SK-N-SH (cell line): ENCODE data around the gene CDK10. TPM values are rescaled to one million over a fixed set of nuclear protein-coding genes. Genes with fewer than 3 reads are reported as not detected.
A peak's percentile ranks its signal among the peaks of the same experiment; 100 is the strongest.

Experiments
- CTCF ChIA-PET: fragments of 300-600, 350-600 bp; formaldehyde crosslinking; extraction: SDS; loops from one replicate; lab custom pipeline; 2021; lab: Yijun Ruan, JAX
- POLR2A ChIA-PET: fragments of 350-600 bp; sonication (Branson Sonifier 250); formaldehyde crosslinking; extraction: SDS; loops from one replicate; lab custom pipeline; 2020; ENCODE audit warnings: antibody characterized with exemption, inconsistent platforms; lab: Yijun Ruan, JAX
- DNase-seq: peaks from one replicate; pipeline ENCODE4 v3.0.0; 2012
- H2AFZ ChIP-seq: fragments of 200-600 bp; sonication (generic); 2 replicates; pipeline ENCODE4 v1.8.1; 2016; ENCODE audit warnings: antibody characterized with exemption, mild to moderate bottlenecking, low read depth
- H3F3A ChIP-seq: fragments of 200-600 bp; sonication (generic); replicated peaks from 2 replicates; pipeline ENCODE3; 2016; ENCODE audit warnings: antibody characterized with exemption, mild to moderate bottlenecking; ENCODE audit not compliant: insufficient read depth
- H3K27ac ChIP-seq, 2 experiments: fragments of 200-500 bp in 1 of 2; fragments of 200-600 bp in 1 of 2; sonication (Bioruptor generic) in 1 of 2; sonication (generic), shearing (Covaris generic) in 1 of 2; 2 replicates each; pipeline versions ENCODE4 v1.5.1 to v1.6.1; 2014 to 2016; ENCODE audit warnings: low read depth in 2 of 2, inconsistent platforms in 1 of 2, low read length in 1 of 2, mild to moderate bottlenecking in 1 of 2, mixed read lengths in 1 of 2
- H3K27me3 ChIP-seq: fragments of 200-600 bp; sonication (generic), shearing (Covaris generic); 2 replicates; pipeline ENCODE4 v1.6.1; 2016; ENCODE audit warnings: mixed run types; ENCODE audit not compliant: insufficient read depth
- H3K36me3 ChIP-seq, 2 experiments: fragments of 200-500 bp in 1 of 2; fragments of 200-600 bp in 1 of 2; sonication (Bioruptor generic) in 1 of 2; sonication (generic) in 1 of 2; replicated peaks in 1 of 2; 2 replicates each; pipeline versions ENCODE3 to v1.5.1; 2014 to 2016; ENCODE audit warnings: low read length in 1 of 2, mild to moderate bottlenecking in 1 of 2; ENCODE audit not compliant: insufficient read depth in 2 of 2, control insufficient read depth in 1 of 2
- H3K4me1 ChIP-seq, 2 experiments: fragments of 200-500 bp in 1 of 2; fragments of 200-600 bp in 1 of 2; sonication (Bioruptor generic) in 1 of 2; sonication (generic), shearing (Covaris generic) in 1 of 2; 2 replicates each; pipeline versions ENCODE4 v1.5.1 to v1.6.1; 2014 to 2016; ENCODE audit warnings: low read depth in 1 of 2, low read length in 1 of 2, mixed run types in 1 of 2; ENCODE audit not compliant: insufficient read depth in 2 of 2, control insufficient read depth in 1 of 2
- H3K4me2 ChIP-seq: fragments of 200-600 bp; sonication (generic), shearing (Covaris generic); 2 replicates; pipeline ENCODE4 v1.6.1; 2017; ENCODE audit warnings: mixed run types
- H3K4me3 ChIP-seq, 2 experiments: fragments of 200-500 bp in 1 of 2; fragments of 200-600 bp in 1 of 2; sonication (Bioruptor generic) in 1 of 2; sonication (generic), shearing (Covaris generic) in 1 of 2; 2 replicates each; pipeline versions ENCODE4 v1.5.1 to v1.8.1; 2014 to 2016; ENCODE audit warnings: low read depth in 2 of 2, inconsistent platforms in 1 of 2, low read length in 1 of 2, mild to moderate bottlenecking in 1 of 2, mixed read lengths in 1 of 2, moderate library complexity in 1 of 2
- H3K79me2 ChIP-seq: fragments of 200-600 bp; sonication (generic); 2 replicates; pipeline ENCODE4 v1.8.1; 2017; ENCODE audit warnings: mild to moderate bottlenecking; ENCODE audit not compliant: insufficient read depth
- H3K9ac ChIP-seq: fragments of 200-600 bp; sonication (generic); 2 replicates; pipeline ENCODE4 v1.6.1; 2017; ENCODE audit warnings: mixed run types
- H3K9me2 ChIP-seq: fragments of 200-600 bp; sonication (generic); 2 replicates; pipeline ENCODE4 v1.6.1; 2017; ENCODE audit warnings: mixed run types
- H3K9me3 ChIP-seq: fragments of 200-600 bp; sonication (generic); 2 replicates; pipeline ENCODE4 v1.6.1; 2017; ENCODE audit warnings: mixed run types, mild to moderate bottlenecking, moderate library complexity
- H4K20me1 ChIP-seq: fragments of 200-600 bp; sonication (generic); 2 replicates; pipeline ENCODE4 v1.6.1; 2017; ENCODE audit warnings: mild to moderate bottlenecking, mixed run types; ENCODE audit not compliant: insufficient read depth
- CHD2 ChIP-seq: fragments of 150-350 bp; IDR thresholded peaks from 2 replicates; pipeline ENCODE4 v1.6.1; 2018; ENCODE audit warnings: low read length; ENCODE audit not compliant: partially characterized antibody
- CTCF ChIP-seq: fragments of 200-600 bp; sonication (generic); IDR thresholded peaks from 2 replicates; pipeline ENCODE4 v1.6.1; 2017; ENCODE audit warnings: antibody characterized with exemption, mild to moderate bottlenecking, moderate library complexity
- ELF1 ChIP-seq: IDR thresholded peaks from 2 replicates; pipeline ENCODE4 v1.4.0; 2012
- EP300 ChIP-seq, 2 experiments: IDR thresholded peaks; 2 replicates each; pipeline versions ENCODE4 v1.4.0 to v1.6.1; 2012; ENCODE audit warnings: borderline replicate concordance in 1 of 2, low read depth in 1 of 2, low read length in 1 of 2
- GABPA ChIP-seq: IDR thresholded peaks from 2 replicates; pipeline ENCODE4 v1.4.0; 2012; ENCODE audit warnings: low read depth, mild to moderate bottlenecking
- POLR2AphosphoS5 ChIP-seq: IDR thresholded peaks from 2 replicates; pipeline ENCODE4 v1.6.1; 2012; ENCODE audit warnings: low read depth, low read length
- RAD21 ChIP-seq: IDR thresholded peaks from 2 replicates; pipeline ENCODE4 v1.6.1; 2012; ENCODE audit warnings: mild to moderate bottlenecking, low read length
- REST ChIP-seq: IDR thresholded peaks from 2 replicates; pipeline ENCODE4 v1.6.1; 2012; ENCODE audit warnings: mild to moderate bottlenecking, low read depth, low read length, moderate library complexity
- RXRA ChIP-seq: IDR thresholded peaks from 2 replicates; pipeline ENCODE4 v1.4.0; 2012; ENCODE audit warnings: low read depth, mild to moderate bottlenecking, borderline replicate concordance
- SIN3A ChIP-seq: IDR thresholded peaks from 2 replicates; pipeline ENCODE4 v1.6.1; 2012; ENCODE audit warnings: low read depth, mild to moderate bottlenecking, low read length, moderate library complexity, borderline replicate concordance
- SMC3 ChIP-seq: IDR thresholded peaks from 2 replicates; pipeline ENCODE4 v1.6.1; 2012; ENCODE audit warnings: low read depth, low read length, improper control_type of control experiment
- TEAD4 ChIP-seq: IDR thresholded peaks from 2 replicates; pipeline ENCODE4 v1.4.0; 2012; ENCODE audit warnings: mild to moderate bottlenecking, borderline replicate concordance; ENCODE audit not compliant: insufficient read depth
- USF1 ChIP-seq: IDR thresholded peaks from 2 replicates; pipeline ENCODE4 v1.4.0; 2012; ENCODE audit warnings: low read depth, borderline replicate concordance
- YY1 ChIP-seq: IDR thresholded peaks from 2 replicates; pipeline ENCODE4 v1.4.0; 2012; ENCODE audit warnings: low read depth, mild to moderate bottlenecking
- WGBS: methylation state at CpG from one replicate; pipeline ENCODE4 v1.1.6; 2017; ENCODE audit warnings: low lambda C conversion rate; 5-methylcytosine and 5-hydroxymethylcytosine counted together
- polyA plus RNA-seq, 3 experiments: library from polyadenylated mRNA; depleted of rRNA; stranded (reverse); fragments of >200 nt; gene quantifications; 2 replicates each; pipeline ENCODE4 v1.2.3, GENCODE V29; 2012
- TF ChIP-seq, protein P1 (sequence below): IDR thresholded peaks from 2 replicates; pipeline ENCODE4 v1.4.0; 2012; ENCODE audit warnings: low read depth, borderline replicate concordance

Gene CDK10
- polyA plus RNA-seq, 1 of the 3 experiments (the other 2 are of a cell fraction) = 84.7 TPM

- no peak for DNase-seq
- Histone ChIP-seq H3K27me3 (no peaks in the 10 kb centered on the region), H3K4me1 (peaks cover 0 to 5% of the 10 kb centered on the region in 2 experiments; a peak in 1 of 4 replicates), H3K4me2 (peak overlapping the region; percentile 15; the same call in 1 of the 2 replicates), H3K27ac (no peak overlapping the region), H3F3A (peaks cover 6% of the 10 kb centered on the region), H3K9ac (no peak overlapping the region), H4K20me1 (no peaks in the 10 kb centered on the region), H3K9me2 (no peaks in the 10 kb centered on the region), H3K79me2 (no peaks in the 10 kb centered on the region), H3K36me3 (peaks cover 0 to 23% of the 10 kb centered on the region in 2 experiments), H3K4me3 (0 out of 4 replicates have a peak overlapping the region, but pooled peaks of 1 of the 2 experiments have one; percentile 22), H2AFZ (no peak overlapping the region), H3K9me3 (no peaks in the 10 kb centered on the region)
- POLR2A ChIA-PET = interaction anchor here (1.3 kb wide), 1 partner anchor 27 kb away, joined by 3 read pairs; no protein-coding TSS in a partner anchor
- TF ChIP-seq EP300 (IDR thresholded peaks at IDR 0.05; ENCODE audit: borderline replicate concordance in 1 of 2, low read depth in 1 of 2, low read length in 1 of 2) (no peak), CTCF (no peak), ELF1 (no peak), GABPA (no peak), RXRA (no peak)
- WGBS = 50% methylated on average over 7 of the region's 14 CpGs
- CTCF ChIA-PET = interaction anchor here (0.6 to 4.0 kb wide), 22 partner anchors 8 to 904 kb away, joined by 3 to 44 read pairs (median 4); partner anchors contain the start of gene DPEP1
These were observed 44.9 kb upstream of the CDK10 start for GRCh38 chr16:89641458-89642119.

- Histone ChIP-seq H3K9ac (no peak overlapping the region), H3K27ac (no peak overlapping the region), H4K20me1 (no peaks in the 10 kb centered on the region), H3K79me2 (no peaks in the 10 kb centered on the region), H2AFZ (no peak overlapping the region), H3K36me3 (peaks cover 0 to 31% of the 10 kb centered on the region in 2 experiments), H3K4me1 (peaks cover 0 to 5% of the 10 kb centered on the region in 2 experiments; a peak in 1 of 4 replicates), H3K27me3 (no peaks in the 10 kb centered on the region), H3K4me2 (no peak overlapping the region), H3K9me2 (no peaks in the 10 kb centered on the region), H3F3A (peaks cover 6% of the 10 kb centered on the region), H3K9me3 (no peaks in the 10 kb centered on the region), H3K4me3 (no peak overlapping the region)
- CTCF ChIA-PET = interaction anchor here (0.7 to 4.0 kb wide), 10 partner anchors 9 to 325 kb away, joined by 3 to 44 read pairs (median 7); partner anchors contain the start of gene DPEP1
- TF ChIP-seq RAD21 = no peak
- no peak; the same call in 1 of the 2 replicates for TF ChIP-seq POLR2AphosphoS5
- no peak for TF ChIP-seq ELF1
- no peak for TF ChIP-seq SIN3A
- no peak for TF ChIP-seq TEAD4
- TF ChIP-seq YY1 = no peak
- TF ChIP-seq, protein P1, sequence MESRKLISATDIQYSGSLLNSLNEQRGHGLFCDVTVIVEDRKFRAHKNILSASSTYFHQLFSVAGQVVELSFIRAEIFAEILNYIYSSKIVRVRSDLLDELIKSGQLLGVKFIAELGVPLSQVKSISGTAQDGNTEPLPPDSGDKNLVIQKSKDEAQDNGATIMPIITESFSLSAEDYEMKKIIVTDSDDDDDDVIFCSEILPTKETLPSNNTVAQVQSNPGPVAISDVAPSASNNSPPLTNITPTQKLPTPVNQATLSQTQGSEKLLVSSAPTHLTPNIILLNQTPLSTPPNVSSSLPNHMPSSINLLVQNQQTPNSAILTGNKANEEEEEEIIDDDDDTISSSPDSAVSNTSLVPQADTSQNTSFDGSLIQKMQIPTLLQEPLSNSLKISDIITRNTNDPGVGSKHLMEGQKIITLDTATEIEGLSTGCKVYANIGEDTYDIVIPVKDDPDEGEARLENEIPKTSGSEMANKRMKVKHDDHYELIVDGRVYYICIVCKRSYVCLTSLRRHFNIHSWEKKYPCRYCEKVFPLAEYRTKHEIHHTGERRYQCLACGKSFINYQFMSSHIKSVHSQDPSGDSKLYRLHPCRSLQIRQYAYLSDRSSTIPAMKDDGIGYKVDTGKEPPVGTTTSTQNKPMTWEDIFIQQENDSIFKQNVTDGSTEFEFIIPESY = no peak
- TF ChIP-seq SMC3 = no peak
- no peak for TF ChIP-seq RXRA
- no peak for TF ChIP-seq USF1
- no peak for TF ChIP-seq CHD2
- no peak for TF ChIP-seq REST
- DNase-seq = no peak
- WGBS = 56% methylated on average over 10 of the region's 13 CpGs
- POLR2A ChIA-PET = interaction anchor here (0.6 to 1.3 kb wide), 3 partner anchors 15 to 44 kb away, joined by 3 read pairs; partner anchors contain the start of genes CDK10, CHMP1A and SPATA33
These were observed 43.9 kb upstream of the CDK10 start for GRCh38 chr16:89642574-89642973.
